Measurements from ENCODE around the gene INSR. TPM values are rescaled to one million over a fixed set of nuclear protein-coding genes. Genes with fewer than 3 reads are reported as not detected.

INSR gene
- total and polyA plus RNA-seq, 10 of the 15 experiments (the other 5 are each of a cell fraction or from before 2014, with no cell fraction given): 4.2 to 34.9 (median 13.6) TPM

DNA sequence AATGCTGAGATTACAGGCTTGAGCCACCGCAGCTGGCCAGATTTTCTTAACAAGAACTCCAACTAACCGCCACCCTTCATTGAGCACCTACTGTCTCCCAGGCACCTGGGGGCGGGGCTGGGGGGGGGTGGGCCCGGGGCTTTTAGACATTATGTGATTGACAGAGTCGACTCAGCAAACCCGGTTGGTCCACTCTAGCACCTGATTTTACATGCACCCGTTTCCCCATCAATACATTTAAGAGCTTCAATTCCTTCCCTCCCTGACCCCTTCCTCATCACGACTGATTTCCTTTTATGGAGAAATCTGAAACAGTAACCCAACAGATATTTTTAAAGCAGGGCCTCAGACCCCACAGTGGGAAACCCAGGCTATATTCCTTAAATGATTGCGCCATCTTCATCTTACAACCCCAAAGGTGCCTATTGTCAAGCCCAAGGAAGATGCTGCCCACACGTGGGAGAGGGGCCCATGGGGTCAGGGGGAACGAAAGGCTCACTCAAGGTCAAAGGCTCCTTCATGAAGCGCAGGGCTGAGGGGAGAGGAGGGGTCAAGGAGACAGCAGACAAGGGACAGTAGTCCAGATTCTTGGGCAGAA lies 1.8 kb downstream of the INSR start (continued):
- TF ChIP-seq, protein P1, sequence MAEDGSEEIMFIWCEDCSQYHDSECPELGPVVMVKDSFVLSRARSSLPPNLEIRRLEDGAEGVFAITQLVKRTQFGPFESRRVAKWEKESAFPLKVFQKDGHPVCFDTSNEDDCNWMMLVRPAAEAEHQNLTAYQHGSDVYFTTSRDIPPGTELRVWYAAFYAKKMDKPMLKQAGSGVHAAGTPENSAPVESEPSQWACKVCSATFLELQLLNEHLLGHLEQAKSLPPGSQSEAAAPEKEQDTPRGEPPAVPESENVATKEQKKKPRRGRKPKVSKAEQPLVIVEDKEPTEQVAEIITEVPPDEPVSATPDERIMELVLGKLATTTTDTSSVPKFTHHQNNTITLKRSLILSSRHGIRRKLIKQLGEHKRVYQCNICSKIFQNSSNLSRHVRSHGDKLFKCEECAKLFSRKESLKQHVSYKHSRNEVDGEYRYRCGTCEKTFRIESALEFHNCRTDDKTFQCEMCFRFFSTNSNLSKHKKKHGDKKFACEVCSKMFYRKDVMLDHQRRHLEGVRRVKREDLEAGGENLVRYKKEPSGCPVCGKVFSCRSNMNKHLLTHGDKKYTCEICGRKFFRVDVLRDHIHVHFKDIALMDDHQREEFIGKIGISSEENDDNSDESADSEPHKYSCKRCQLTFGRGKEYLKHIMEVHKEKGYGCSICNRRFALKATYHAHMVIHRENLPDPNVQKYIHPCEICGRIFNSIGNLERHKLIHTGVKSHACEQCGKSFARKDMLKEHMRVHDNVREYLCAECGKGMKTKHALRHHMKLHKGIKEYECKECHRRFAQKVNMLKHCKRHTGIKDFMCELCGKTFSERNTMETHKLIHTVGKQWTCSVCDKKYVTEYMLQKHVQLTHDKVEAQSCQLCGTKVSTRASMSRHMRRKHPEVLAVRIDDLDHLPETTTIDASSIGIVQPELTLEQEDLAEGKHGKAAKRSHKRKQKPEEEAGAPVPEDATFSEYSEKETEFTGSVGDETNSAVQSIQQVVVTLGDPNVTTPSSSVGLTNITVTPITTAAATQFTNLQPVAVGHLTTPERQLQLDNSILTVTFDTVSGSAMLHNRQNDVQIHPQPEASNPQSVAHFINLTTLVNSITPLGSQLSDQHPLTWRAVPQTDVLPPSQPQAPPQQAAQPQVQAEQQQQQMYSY (CRISPR knock-in tag; IDR thresholded peaks at IDR 0.05): no peak
- TF ChIP-seq ESRRA (IDR thresholded peaks at IDR 0.05; ENCODE audit: low read length): no peak
- TF ChIP-seq HDGF (IDR thresholded peaks at IDR 0.05): peak; percentile 20; the same call in 1 of the 2 replicates
- no peak for TF ChIP-seq SUPT20H (IDR thresholded peaks at IDR 0.05; ENCODE audit: borderline replicate concordance, control insufficient read depth, low read depth, low read length)
- no peak for TF ChIP-seq SIN3A (IDR thresholded peaks at IDR 0.05; ENCODE audit: low read depth, low read length)
- TF ChIP-seq ZSCAN29 (IDR thresholded peaks at IDR 0.05): no peak
- TF ChIP-seq, protein P2, sequence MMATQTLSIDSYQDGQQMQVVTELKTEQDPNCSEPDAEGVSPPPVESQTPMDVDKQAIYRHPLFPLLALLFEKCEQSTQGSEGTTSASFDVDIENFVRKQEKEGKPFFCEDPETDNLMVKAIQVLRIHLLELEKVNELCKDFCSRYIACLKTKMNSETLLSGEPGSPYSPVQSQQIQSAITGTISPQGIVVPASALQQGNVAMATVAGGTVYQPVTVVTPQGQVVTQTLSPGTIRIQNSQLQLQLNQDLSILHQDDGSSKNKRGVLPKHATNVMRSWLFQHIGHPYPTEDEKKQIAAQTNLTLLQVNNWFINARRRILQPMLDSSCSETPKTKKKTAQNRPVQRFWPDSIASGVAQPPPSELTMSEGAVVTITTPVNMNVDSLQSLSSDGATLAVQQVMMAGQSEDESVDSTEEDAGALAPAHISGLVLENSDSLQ (IDR thresholded peaks at IDR 0.05): peak; percentile 81
- 0 out of 2 replicates have a peak, but pooled peaks have one; percentile 36 for TF ChIP-seq NBN (IDR thresholded peaks at IDR 0.05)
- no peak for TF ChIP-seq IKZF1 (conservative IDR thresholded peaks at IDR 0.05)
- TF ChIP-seq CBX5 (IDR thresholded peaks at IDR 0.05; ENCODE audit: low read depth): no peak
- TF ChIP-seq NR2F1 (conservative IDR thresholded peaks at IDR 0.05): peak; percentile 44

Data from GM12878 (cell line).